HG02981 (cell line): ENCODE measurements around the gene FSD1.
A peak's percentile ranks its signal among the peaks of the same experiment; 100 is the strongest.
"Not testable (repeated sequence)": the region's sequence is repeated elsewhere in the genome, so short reads cannot be mapped to it uniquely, and the experiment has no call there.

ENCODE experiments used
- ATAC-seq: cut with Tn5 transposase; IDR thresholded peaks from one replicate; pipeline ENCODE4 v1.9.1; 2021; ENCODE audit warnings: mild to moderate bottlenecking, moderate library complexity; ENCODE audit not compliant: unreplicated experiment

The FSD1 gene

DNA sequence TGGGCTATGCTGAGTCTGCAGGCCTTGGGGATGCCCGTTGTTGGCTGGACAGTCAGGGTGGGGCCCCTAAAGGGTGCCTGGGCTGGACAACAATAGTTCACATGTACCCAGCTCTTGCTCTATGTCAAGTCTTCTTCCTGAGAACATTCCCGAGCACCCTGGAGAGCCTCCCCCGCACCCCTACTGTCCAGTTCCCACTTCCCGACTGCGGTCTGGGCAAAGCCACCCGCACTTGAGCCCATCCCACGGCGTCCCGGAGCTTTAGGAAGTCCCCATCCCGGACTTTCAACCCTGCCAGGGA is 37.9 kb downstream of the FSD1 start:
- no peak for ATAC-seq

DNA sequence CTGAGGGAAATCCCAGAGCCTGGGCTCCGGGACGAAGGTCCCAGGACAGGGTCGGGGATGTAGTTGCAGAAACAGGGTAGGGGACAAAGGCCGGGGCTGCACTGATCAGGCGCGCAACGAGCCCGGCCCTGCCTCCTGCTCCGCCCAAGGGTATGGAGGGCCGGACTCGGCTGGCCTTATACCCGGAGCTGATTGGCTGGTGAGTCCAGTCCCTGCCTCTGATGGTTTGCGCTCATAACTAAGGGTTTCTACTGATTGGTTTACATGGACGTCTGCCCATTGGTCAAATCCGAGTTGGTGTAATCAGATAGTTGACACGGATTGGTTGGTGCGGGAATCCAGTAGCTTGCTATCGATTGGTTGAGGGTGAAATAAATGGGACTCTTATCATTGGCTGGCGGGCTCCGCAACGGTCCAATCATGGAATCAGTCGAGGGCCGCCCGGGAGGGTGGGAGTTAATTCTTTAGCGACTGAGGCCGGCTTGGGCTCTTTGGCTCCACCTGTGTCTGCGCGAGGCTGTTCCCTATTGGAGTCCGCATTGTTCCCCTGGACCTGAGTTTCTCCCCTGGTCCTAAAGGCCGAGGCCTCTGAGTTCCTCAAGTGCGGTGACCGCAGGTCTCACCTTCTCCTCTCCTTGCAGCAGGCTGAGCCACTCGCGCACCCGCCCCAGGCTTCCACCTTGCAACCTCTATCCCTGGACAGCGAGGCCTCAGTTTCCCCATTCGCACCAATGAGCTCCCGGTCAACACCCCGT is 38.4 kb downstream of the FSD1 start:
- peak; percentile 83 for ATAC-seq

DNA sequence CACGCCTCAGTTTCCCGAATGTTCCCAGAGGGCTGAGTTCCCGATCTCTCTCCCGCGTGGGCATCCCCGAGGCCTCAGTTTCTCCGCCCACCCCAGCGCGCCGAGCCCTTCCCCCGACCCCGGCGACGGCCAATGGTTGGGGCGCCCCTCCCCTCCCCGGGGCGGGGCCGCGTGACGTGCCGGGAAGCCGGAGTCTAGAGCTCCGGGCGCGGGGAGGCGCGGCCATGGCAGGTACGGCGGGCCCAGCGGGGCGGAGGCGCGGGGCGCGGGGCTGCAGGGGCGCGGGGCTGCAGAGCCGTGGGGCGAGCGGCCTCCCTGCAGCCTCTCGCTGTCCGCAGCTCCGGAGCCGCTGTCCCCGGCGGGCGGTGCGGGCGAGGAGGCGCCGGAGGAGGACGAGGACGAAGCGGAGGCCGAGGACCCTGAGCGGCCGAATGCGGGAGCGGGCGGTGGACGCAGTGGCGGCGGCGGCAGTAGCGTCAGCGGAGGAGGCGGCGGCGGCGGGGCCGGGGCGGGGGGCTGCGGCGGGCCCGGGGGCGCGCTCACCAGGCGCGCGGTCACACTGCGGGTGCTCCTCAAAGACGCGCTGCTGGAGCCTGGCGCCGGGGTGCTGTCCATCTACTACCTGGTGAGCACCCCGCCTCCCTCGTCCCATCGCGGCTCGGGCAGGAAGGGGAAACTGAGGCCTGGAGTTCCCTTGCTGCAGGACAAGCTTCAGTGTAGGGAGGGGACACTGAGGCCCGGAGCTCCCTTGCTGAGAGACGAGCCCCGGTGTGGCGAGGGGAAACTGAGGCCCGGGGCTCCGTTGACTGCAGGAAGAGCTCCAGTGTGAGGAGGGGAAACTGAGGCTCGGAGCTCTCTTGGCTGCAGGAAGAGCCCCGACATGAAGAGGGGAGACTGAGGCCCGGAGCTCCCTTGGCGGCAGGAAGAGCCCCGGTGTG is 39.2 kb downstream of the FSD1 start, which contains the start of gene MPND:
TSS of gene MPND (plus strand) at position 193 of the 938 bp plus-strand sequence. CDS start at position 225, 32 bp downstream.
- ATAC-seq = peak; percentile 52

DNA sequence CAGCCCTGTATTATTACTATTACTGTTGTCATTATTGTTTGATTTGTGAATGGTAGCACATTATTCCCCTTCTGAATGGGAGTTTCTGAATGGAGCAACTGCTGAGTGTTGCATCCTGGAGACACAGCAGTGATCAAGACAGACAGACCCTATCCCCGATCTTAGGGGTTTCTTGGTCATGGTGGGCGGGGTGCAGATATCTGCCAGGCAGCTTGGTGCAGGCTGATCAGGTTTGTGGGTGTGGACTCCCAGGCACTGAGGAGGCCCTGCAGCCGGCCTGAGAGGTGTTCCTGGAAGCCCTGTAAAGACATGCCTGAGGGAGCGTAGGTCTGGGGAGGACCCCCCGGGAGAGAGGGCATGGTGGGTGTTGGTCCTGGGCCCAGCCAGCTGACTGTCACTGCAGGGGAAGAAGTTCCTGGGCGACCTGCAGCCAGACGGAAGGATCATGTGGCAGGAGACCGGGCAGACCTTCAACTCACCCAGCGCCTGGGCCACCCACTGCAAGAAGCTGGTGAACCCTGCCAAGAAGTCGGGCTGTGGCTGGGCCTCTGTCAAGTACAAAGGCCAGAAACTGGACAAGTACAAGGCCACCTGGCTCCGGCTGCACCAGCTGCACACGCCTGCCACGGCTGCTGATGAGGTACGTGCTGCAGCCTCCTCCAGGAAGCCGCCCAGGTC is 41.1 kb downstream of the FSD1 start:
- ATAC-seq = no peak

DNA sequence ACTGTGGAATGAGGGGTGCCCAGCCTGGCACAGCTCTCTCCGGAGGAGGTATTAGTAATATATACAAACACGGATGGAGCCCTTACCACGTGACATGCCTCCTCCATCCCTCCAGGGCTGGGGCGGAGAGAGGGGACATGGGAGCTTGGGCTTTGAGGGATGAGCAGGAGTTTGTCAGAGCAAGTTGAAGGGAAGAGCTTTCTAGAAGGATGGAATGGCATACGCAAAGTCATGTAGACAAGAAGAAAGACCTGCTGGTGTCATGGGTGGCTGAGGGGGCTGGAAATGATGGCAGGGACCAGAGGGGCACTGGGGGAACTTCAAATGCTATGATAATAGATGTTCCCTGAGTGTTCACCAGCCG is 41.6 kb downstream of the FSD1 start:
- no peak for ATAC-seq

DNA sequence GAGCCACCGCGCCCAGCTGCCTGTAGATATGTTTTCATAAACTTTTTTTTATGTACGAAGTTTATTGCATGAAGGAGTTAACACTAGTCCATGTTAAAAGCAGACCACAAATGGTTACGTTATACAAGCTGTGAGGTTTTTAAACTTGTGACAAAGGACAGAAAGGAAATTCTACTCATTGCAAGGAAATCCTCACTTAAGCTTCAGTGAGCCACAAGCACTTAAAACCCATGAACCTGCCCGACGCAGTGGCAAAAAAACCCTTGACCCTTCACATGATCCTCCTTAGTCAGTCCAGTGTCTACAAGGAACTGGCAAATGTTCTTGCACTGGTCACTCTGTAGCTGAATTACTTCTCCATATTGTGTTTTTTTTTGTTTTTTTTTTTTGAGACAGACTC is 43.1 kb downstream of the FSD1 start:
- ATAC-seq = no peak

DNA sequence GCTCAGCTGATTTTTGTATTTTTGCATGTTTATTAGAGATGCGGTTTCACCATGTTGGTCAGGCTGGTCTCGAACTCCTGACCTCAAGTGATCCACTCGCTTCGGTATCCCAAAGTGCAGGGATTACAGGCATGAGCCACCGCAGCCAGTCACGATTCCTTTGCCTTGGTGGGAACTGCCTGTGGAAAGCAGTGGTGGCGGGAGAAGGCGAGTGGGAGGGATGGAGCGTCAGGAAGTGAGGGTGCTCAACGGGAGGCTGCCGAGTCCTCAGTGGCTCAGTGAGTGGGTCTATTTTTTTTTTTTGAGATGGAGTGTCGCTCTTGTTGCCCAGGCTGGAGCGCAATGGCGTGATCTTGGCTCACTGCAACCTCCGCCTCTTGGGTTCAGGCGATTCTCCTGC is 44.8 kb downstream of the FSD1 start:
- ATAC-seq = not testable (repeated sequence)

DNA sequence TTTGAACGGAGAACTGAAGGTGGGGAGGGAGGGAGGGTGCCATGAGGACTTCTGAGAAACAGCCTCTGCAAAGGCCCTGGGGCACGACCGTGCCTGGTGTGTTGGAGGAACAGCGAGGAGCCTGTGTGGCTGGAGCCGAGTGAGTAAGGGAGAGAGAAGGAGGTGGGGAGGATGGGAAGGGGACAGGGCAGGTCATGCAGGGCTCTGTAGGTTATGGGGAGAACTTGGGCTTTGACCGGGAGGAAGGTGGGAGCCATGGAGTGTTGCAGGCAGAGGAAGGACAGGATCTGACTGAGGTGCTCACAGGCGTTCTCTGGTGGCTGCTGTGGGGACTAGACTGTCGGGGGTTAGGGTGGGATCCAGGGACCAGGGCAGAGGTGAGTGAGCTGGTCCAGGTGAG is 45.7 kb downstream of the FSD1 start:
- ATAC-seq = no peak

DNA sequence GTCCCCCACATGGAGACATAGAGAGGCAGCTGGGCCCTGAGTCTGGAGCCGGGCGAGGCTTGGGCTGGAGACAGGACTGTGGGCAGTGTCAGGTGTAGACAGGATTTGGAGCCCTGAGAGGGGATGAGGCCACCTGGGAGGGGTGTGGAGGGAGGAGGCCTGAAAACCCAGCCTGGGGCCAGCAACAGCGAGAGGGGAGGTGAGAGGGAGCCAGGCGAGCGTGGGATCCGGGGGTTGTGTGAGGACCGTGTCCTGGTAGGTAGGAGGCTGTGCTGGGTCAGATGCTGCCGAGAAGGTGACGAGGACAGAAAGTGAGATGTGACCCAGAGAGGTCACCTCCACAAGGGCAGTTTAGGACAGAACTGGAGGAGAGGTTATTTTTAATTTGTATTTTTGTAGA is 46.3 kb downstream of the FSD1 start:
- no peak for ATAC-seq

DNA sequence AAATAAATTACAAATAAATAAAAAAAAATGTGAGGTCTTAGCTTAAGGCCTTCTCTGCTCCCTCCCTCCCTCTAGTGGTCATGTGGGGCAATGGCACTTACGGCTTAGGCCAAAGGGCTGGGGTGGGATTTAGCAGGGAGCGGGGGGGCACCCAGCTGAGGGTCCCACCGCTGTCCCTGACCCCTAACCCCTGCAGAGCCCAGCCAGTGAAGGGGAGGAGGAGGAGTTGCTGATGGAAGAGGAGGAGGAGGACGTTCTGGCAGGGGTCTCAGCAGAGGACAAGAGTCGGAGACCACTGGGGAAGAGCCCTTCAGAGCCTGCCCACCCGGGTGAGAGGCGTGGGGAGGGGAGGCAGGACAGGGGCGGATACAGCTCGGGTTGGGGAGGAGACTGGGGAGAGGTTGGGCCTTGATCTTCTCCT is 48.3 kb downstream of the FSD1 start:
- no peak for ATAC-seq

DNA sequence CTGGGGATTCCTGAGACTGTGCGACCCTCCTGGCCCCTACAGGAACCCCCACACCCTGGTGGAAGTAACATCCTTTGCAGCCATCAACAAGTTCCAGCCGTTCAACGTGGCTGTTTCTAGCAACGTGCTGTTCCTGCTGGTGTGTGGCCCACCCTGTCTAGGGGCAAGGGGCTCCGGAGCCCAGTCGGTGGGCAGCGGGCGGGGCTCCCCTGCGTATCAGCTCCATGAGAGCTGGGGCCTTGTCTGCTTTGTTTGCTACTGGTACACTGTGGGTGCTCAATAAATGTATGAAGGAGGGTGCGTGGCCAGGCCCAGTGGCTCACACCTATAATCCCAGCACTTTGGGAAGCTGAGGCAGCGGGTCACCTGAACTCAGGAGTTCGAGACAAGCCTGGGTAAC is 49.9 kb downstream of the FSD1 start:
- ATAC-seq = no peak

DNA sequence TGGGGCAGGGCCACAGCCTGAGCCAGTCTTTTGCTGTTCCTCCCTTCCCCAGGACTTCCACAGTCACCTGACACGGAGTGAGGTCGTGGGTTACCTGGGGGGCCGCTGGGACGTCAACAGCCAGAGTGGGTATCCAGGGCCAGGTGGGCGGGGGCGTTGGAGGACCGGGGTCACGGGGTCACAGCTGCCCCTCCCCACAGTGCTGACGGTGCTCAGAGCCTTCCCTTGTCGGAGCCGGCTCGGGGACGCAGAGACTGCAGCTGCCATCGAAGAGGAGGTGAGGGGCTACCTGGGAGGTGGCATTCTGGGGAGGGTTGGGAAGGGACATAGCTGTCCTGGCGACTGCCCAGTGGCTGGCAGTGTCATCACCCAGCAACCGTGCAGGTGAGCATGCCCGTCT is 50.5 kb downstream of the FSD1 start:
- ATAC-seq = no peak

DNA sequence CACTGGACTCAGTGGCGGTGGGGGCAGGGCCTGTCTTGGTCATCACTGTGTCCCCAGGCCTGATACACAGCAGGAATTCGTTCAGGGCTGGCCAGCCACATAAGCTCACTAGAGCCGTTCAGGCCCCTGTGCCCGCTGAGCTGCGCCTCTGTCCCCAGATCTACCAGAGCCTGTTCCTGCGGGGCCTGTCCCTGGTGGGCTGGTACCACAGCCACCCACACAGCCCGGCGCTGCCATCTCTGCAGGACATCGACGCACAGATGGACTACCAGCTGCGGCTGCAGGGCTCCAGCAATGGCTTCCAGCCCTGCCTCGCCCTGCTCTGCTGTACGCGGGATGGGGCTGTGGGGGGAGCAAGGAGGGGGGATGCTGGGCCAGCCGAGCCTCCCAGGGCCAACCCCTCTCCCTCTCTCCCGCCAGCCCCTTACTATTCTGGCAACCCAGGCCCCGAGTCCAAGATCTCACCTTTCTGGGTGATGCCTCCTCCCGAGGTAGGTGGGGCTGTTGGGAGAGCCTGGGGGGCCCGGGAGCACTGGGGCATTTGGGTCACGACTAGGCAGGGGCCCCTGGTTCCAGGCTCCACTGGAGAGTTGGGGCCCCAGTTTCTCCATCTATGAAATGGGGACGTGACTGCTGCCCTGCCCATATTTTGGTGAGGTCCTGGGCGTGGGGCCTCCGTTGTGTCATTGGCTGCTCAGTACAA is 52.8 kb downstream of the FSD1 start:
- ATAC-seq = no peak

DNA sequence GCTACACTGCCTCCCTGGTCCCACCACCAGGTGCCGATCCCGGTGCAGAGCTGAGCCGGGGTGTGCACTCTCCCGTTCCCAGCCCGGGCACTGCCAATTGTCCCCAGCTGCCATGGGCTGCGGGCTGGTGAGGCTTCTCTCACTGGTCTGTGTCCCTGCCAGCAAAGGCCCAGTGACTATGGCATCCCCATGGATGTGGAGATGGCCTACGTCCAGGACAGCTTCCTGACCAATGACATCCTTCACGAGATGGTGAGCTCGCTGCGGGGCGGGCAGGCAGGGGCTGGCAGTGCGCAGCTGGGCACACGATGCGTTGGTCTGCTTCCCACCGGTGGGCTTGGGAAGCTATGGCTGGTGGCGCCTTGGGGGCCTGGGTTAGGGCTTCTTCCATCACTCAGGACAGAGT is 53.5 kb downstream of the FSD1 start:
- no peak for ATAC-seq

DNA sequence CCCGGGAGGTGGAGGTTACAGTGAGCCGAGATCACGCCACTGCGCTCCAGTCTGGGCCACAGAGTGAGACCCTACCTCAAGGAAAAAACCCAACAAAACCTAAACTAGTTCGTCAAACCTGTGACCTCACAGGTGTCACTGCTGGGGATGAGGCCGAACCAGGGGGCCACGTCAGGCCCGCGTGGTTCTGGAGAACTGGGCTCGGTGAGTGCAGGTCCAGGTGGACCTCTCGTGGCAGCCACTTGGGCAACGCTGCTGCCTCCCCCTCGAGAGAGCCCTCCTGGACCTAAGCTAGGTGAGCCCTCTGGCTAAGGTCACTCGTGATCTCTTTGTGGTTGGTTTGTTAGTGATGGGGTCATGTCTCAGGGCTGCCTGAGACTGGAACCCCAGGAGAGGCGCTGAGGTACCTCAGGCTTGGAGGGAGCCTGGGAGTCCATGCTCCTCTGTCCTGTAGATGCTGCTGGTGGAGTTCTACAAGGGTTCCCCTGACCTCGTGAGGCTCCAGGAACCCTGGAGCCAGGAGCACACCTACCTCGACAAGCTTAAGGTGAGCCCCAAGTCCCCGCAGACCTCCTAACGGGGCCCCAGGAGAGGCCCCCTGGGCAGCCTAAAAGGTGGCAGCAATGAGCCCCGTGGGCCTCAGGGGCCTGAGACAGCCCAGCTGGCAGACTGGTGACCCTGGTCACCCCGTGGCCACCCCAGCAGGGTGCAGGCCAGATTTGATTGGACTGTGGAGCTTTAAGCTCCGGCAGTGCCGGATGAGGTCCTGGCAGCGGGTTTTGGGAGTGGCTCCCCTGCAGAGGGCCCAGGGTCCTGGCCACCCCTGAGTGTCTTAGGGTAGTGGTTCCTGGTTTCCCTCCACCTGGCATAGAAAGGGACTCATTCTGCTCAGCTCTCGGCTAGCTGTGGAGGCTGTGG is 54.6 kb downstream of the FSD1 start:
- no peak for ATAC-seq

DNA sequence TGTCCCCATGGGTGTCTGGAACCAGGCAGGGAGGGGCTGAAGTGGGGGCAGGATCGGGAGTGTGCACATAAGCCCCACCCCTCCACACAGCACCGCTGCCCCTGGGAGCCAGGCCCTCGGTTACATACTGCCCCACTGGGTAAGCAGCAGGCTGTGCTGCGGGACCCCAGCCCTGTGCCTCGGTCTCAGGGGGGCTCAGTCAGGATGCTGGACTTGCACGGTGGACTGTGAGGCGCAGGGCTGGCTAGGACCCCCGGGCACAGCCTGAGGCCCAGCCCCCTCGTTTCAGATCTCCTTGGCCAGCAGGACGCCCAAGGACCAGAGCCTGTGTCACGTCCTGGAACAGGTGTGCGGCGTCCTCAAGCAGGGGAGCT is 55.2 kb downstream of the FSD1 start:
- no peak for ATAC-seq

DNA sequence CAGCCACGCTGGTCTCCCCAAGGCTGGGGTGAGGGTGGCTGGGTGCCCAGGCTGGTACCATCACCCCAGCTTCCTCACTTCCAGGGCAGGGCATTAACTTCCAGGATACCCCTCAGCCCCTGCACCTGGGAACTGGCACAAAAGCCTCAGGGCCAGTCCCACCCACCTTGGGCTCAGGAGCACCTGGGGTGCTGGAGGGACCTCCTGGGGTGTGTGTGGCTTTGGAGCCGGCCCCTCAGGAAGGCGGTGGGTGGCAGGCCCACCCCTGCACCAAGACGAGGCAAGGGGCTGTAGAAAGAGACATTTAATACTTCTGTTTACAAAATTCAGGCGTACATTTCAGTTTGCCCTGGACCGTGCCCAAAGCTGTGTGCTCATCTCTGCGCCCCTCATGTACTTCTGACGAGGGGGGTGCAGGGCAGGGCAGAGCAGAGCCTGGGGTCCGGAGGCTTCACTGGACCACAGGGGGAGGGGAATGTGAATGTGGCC is 55.7 kb downstream of the FSD1 start:
- no peak for ATAC-seq

DNA sequence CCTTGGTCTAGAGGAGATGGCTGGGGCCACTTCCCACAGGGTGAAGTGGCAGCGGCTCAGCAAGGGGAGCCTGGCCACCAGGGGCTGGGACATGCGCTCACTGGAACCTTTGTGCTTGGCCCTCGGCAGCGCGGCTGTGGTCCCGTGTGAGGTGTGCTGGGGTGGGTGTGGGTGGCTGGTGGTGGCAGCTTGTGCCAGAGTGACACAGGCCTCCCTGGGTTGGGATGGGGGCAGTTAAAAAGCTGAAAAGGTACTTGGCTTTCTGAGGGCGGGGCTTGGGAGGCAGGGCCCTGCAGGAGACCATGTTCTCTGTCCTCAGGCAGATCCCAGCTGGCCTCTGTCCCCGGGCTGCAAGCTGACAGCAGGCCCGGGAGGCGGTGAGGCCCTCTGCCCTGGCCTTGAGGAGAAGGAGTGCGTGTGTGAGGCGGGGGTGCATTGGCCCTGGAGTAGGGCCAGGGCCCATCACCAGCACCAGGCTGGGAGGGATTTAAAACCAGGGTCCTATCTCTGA is 56.3 kb downstream of the FSD1 start:
- ATAC-seq = no peak

DNA sequence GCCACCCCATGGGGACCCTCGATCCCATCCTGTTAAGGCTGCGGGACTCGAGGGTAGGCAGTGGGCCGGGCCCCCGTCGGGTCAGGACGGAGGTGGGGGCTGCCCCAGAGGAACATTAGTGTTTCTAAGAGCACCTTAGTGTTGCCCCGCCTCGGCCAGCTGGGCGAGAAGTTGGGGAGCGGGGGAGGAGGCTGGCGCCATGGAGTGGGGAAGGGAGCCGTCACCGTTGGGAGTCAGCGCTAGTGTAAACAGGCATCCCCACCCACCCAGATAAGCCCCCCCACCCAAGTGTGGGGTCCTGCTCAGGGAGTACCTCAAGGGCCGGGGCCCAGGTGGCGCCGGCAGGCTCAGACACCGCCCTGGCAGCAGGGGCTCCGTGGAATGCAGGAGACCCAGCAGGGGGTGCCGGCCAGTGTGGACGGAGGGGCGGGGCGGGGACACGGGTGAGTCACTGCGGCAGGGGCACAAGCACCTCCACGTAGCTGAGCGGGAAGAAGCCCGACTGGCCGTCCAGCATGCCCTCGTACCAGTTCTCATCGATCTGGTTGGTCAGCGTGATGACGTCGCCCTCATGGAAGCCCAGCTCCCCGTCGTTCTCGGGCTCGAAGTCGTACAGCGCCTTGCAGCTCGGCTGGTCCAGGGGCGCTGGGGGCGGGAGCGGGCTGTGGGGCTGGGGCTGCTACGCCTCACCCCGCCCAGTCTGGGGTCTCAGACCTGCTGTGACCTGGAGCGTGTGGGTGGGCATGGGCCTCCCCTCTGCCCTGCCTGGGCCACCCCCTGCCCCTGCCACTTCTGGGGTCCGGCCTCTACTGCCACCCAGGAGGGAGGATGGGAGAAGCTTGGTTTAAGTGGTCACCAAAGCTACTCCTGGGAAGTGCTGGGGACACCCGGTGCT is 57.0 kb downstream of the FSD1 start:
- no peak for ATAC-seq
